Measurements from ENCODE around the gene CIAO3. TPM values are rescaled to one million over a fixed set of nuclear protein-coding genes. Genes with fewer than 3 reads are reported as not detected.
A peak's percentile ranks its signal among the peaks of the same experiment; 100 is the strongest.

Gene CIAO3
- polyA plus RNA-seq, 1 donor (not counting 4 experiments of a cell fraction or from before 2014, with no cell fraction given) = 24.9 TPM

DNA sequence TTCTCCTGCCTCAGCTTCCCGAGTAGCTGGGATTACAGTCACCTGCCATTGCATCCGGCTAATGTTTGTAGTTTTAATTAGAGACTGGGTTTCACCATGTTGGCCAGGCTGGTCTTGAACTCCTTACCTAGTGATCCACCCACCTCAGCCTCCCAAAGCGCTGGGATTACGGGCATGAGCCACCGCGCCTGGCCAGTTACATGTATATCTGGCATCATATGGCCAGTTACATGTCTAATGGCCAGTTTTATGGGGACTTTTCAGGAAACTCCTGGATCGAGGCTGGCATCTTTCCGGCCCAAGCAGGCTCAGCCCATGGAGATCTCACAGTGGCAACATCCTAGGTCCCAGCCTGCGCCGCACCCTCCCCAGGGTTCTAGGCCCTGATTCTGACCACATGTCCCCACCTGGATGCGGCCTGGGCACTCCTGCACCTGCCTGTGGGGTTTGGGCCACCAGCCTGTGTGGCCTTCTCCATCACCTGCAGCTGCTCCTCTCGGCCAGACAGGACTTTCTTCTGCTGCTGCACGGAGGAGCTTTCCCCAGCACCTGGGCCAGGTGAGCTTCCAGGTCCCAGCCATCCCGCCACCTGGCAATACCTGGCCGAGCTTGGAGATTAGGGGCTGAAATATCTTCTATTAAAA, 1.3 kb upstream of the CIAO3 start:
- H3K4me1 ChIP-seq (ENCODE audit: control insufficient read depth, extremely low read depth, insufficient read depth, low read length) = peaks cover 17% of the 10 kb centered on the region
- no peaks in the 10 kb centered on the region for H3K9me1 ChIP-seq (ENCODE audit: control insufficient read depth, extremely low read depth, insufficient read depth, low read length)
- no peak overlapping the region for H3K9ac ChIP-seq (ENCODE audit: control insufficient read depth, extremely low read depth, insufficient read depth, low read length)
- dilution Hi-C loops (cut with MboI; ENCODE audit: extremely low pct_ligation_motif_present, low sequenced_read_pairs) = no loop called here
- no peaks in the 10 kb centered on the region for H3K27me3 ChIP-seq (ENCODE audit: control insufficient read depth, extremely low read depth, insufficient read depth, low read length)
- no peak overlapping the region for H2AFZ ChIP-seq (ENCODE audit: control insufficient read depth, low read length)
- no peak overlapping the region for H3K4me2 ChIP-seq (ENCODE audit: control insufficient read depth, extremely low read depth, insufficient read depth, low read depth, low read length)
- H3K4me3 ChIP-seq (ENCODE audit: control insufficient read depth in 2 of 3, extremely low read depth in 1 of 3, insufficient read depth in 2 of 3, low read depth in 1 of 3, low read length in 3 of 3) = no peak overlapping the region
- no peak overlapping the region for H3K27ac ChIP-seq (ENCODE audit: control insufficient read depth, insufficient read depth, low read length)
- no peaks in the 10 kb centered on the region for H3K9me3 ChIP-seq (ENCODE audit: control insufficient read depth, low read depth, low read length)
- H4K20me1 ChIP-seq (ENCODE audit: control insufficient read depth, extremely low read depth, insufficient read depth, low read length) = no peaks in the 10 kb centered on the region
- FAIRE-seq = no peak
- DNase-seq (ENCODE audit: low read depth, low spot score) = no peak
- H3K79me2 ChIP-seq (ENCODE audit: control insufficient read depth, insufficient read depth, low read length) = peaks cover 12% of the 10 kb centered on the region
- TF ChIP-seq, protein P1, sequence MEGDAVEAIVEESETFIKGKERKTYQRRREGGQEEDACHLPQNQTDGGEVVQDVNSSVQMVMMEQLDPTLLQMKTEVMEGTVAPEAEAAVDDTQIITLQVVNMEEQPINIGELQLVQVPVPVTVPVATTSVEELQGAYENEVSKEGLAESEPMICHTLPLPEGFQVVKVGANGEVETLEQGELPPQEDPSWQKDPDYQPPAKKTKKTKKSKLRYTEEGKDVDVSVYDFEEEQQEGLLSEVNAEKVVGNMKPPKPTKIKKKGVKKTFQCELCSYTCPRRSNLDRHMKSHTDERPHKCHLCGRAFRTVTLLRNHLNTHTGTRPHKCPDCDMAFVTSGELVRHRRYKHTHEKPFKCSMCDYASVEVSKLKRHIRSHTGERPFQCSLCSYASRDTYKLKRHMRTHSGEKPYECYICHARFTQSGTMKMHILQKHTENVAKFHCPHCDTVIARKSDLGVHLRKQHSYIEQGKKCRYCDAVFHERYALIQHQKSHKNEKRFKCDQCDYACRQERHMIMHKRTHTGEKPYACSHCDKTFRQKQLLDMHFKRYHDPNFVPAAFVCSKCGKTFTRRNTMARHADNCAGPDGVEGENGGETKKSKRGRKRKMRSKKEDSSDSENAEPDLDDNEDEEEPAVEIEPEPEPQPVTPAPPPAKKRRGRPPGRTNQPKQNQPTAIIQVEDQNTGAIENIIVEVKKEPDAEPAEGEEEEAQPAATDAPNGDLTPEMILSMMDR (optimal IDR thresholded peaks at IDR 0.05 in 1 of 3, IDR thresholded peaks at IDR 0.05 in 1 of 3, conservative IDR thresholded peaks at IDR 0.05 in 1 of 3; ENCODE audit: extremely low read depth in 1 of 3, insufficient read depth in 2 of 3, low read length in 3 of 3) = no peak
- no peak for TF ChIP-seq EZH2 (IDR thresholded peaks at IDR 0.05; ENCODE audit: low read length)
- peaks cover 6 to 8% of the 10 kb centered on the region in 2 experiments for H3K36me3 ChIP-seq (ENCODE audit: control insufficient read depth in 2 of 2, extremely low read depth in 1 of 2, insufficient read depth in 2 of 2, low read length in 2 of 2)

DNA sequence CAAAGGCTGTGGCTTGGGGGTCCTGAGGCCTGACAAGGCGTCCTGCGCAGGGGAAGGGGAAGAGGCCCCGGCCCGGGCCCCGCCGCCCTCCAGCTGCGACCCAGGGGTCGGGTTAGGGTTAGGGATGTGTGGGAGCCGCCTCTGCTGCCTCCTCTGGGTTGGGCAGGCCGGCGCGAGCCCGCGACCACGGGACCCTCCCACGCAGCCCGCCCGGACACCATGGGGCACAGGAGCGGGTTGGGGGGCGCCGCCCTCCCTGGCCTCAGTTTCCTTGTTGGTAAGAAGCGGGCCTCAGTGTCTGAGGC, 386 bp downstream of the CIAO3 start:
- dilution Hi-C loops (cut with MboI; ENCODE audit: extremely low pct_ligation_motif_present, low sequenced_read_pairs) = no loop called here

More for the DNA sequence above, 386 bp downstream of the CIAO3 start:
- DNase-seq (ENCODE audit: low read depth, low spot score) (no peak), FAIRE-seq (no peak)
- Histone ChIP-seq H3K4me3 (ENCODE audit: control insufficient read depth in 2 of 3, extremely low read depth in 1 of 3, insufficient read depth in 2 of 3, low read depth in 1 of 3, low read length in 3 of 3) (peak overlapping the region; percentile 76 to 91 (median 88)), H3K79me2 (ENCODE audit: control insufficient read depth, insufficient read depth, low read length) (peaks cover 12% of the 10 kb centered on the region), H2AFZ (ENCODE audit: control insufficient read depth, low read length) (peak overlapping the region; percentile 40), H3K27me3 (ENCODE audit: control insufficient read depth, extremely low read depth, insufficient read depth, low read length) (no peaks in the 10 kb centered on the region), H3K36me3 (ENCODE audit: control insufficient read depth in 2 of 2, extremely low read depth in 1 of 2, insufficient read depth in 2 of 2, low read length in 2 of 2) (peaks cover 16 to 17% of the 10 kb centered on the region in 2 experiments), H3K9me1 (ENCODE audit: control insufficient read depth, extremely low read depth, insufficient read depth, low read length) (no peaks in the 10 kb centered on the region), H4K20me1 (ENCODE audit: control insufficient read depth, extremely low read depth, insufficient read depth, low read length) (no peaks in the 10 kb centered on the region), H3K27ac (ENCODE audit: control insufficient read depth, insufficient read depth, low read length) (peak overlapping the region; percentile 63), H3K4me2 (ENCODE audit: control insufficient read depth, extremely low read depth, insufficient read depth, low read depth, low read length) (peak overlapping the region; percentile 76), H3K4me1 (ENCODE audit: control insufficient read depth, extremely low read depth, insufficient read depth, low read length) (peaks cover 17% of the 10 kb centered on the region), H3K9me3 (ENCODE audit: control insufficient read depth, low read depth, low read length) (no peaks in the 10 kb centered on the region), H3K9ac (ENCODE audit: control insufficient read depth, extremely low read depth, insufficient read depth, low read length) (peak overlapping the region; percentile 83)
- TF ChIP-seq, protein P1 (optimal IDR thresholded peaks at IDR 0.05 in 1 of 3, IDR thresholded peaks at IDR 0.05 in 1 of 3, conservative IDR thresholded peaks at IDR 0.05 in 1 of 3; ENCODE audit: extremely low read depth in 1 of 3, insufficient read depth in 2 of 3, low read length in 3 of 3) = no peak
- no peak for TF ChIP-seq EZH2 (IDR thresholded peaks at IDR 0.05; ENCODE audit: low read length)
